Activated CD4-positive, alpha-beta T cell treated with anti-CD3 and anti-CD28 coated beads for 36 hours (primary cell): ENCODE results near the gene PLCB3. TPM values are rescaled to one million over a fixed set of nuclear protein-coding genes. Genes with fewer than 3 reads are reported as not detected.
A peak's percentile ranks its signal among the peaks of the same experiment; 100 is the strongest.
"Not testable (repeated sequence)": the region's sequence is repeated elsewhere in the genome, so short reads cannot be mapped to it uniquely, and the experiment has no call there.

ENCODE experiments used
- ATAC-seq: fragments of 200-7000 bp; cut with Tn5 transposase; one replicate; pipeline ENCODE4 v1.10.0; 2021; ENCODE audit warnings: mild to moderate bottlenecking, moderate library complexity
- CTCF ChIA-PET: fragments of 350-600 bp; sonication (Branson Sonifier 250); formaldehyde crosslinking; loops from one replicate; lab custom pipeline; 2021; ENCODE audit warnings: antibody characterized with exemption; lab: Charles Lee
- POLR2A ChIA-PET: fragments of 350-600 bp; sonication (Branson Sonifier 250); formaldehyde crosslinking; loops from one replicate; lab custom pipeline; 2021; ENCODE audit warnings: antibody characterized with exemption, inconsistent platforms; lab: Charles Lee
- DNase-seq: peaks from one replicate; pipeline ENCODE4 v3.0.0-alpha.2; 2020
- H3K27ac Mint-ChIP-seq: one replicate; pipeline ENCODE4 v1.8.0; 2021; ENCODE audit warnings: mixed read lengths
- H3K27me3 Mint-ChIP-seq: one replicate; pipeline ENCODE4 v1.8.0; 2021; ENCODE audit warnings: mixed read lengths
- H3K36me3 Mint-ChIP-seq: one replicate; pipeline ENCODE4 v1.8.0; 2021; ENCODE audit warnings: low read depth, mixed read lengths
- H3K4me1 Mint-ChIP-seq: one replicate; pipeline ENCODE4 v1.8.0; 2021; ENCODE audit warnings: mixed read lengths
- H3K4me3 Mint-ChIP-seq: one replicate; pipeline ENCODE4 v1.8.0; 2021; ENCODE audit warnings: mild to moderate bottlenecking, moderate library complexity, mixed read lengths
- H3K9me3 Mint-ChIP-seq: one replicate; pipeline ENCODE4 v1.8.0; 2021; ENCODE audit warnings: low read depth, mixed read lengths
- intact Hi-C, 2 experiments: fragments of 100-400 bp; cut with DNase I in 1 of 2; cut with micrococcal nuclease in 1 of 2; formaldehyde crosslinking; loops; one replicate each; pipeline versions ENCODE4 v1.14.2 to v1.15.1; 2022 to 2024; cut with DNase I, micrococcal nuclease
- total RNA-seq, 2 experiments: library from RNA; stranded (reverse); gene quantifications; one replicate each; pipeline ENCODE4 v1.2.3, GENCODE V29; 2021

PLCB3 gene
- total RNA-seq, 2 experiments from 2014 or later, result 9.0 to 10.9 TPM

GRCh38 chr11:64305075-64305690, 53.9 kb downstream of the PLCB3 start, which contains the start of gene ESRRA:
TSS of gene ESRRA (plus strand) at chr11:64305524. CDS start at chr11:64307180, 1,656 bp downstream.
- Mint-ChIP-seq H3K4me3 (peak within 1 kb of the TSS; percentile 100), H3K27me3 (peaks cover 8% of the 10 kb centered on the region), H3K4me1 (peaks cover 33% of the 10 kb centered on the region), H3K9me3 (no peaks in the 10 kb centered on the region), H3K36me3 (peaks cover 16% of the 10 kb centered on the region), H3K27ac (peak within 1 kb of the TSS; percentile 96)
- peak; percentile 100 for DNase-seq
- POLR2A ChIA-PET, result interaction anchor here (1.1 to 2.2 kb wide), 6 partner anchors 13 to 101 kb away, joined by 3 to 13 read pairs (median 10); partner anchors contain the start of genes DNAJC4, FERMT3, FKBP2 and PRDX5
- CTCF ChIA-PET, result interaction anchor here (0.6 to 5.4 kb wide), 21 partner anchors 9 to 537 kb away, joined by 3 to 111 read pairs (median 5); partner anchors contain the start of genes BAD, FERMT3, GPR137 and PLCB3
- peak; percentile 80 for ATAC-seq
- intact Hi-C loops, result loop anchor here (1.0 to 10.0 kb wide), 19 partner anchors 12 to 1420 kb away; partner anchors contain the start of genes CCDC88B (in 2 of the 2), FKBP2 (in 2 of the 2), GPR137 (in 2 of the 2) and TRMT112 (in 2 of the 2)

GRCh38 chr11:64305691-64306562, 54.6 kb downstream of the PLCB3 start:
- POLR2A ChIA-PET, result interaction anchor here (2.2 kb wide), 1 partner anchor 12 kb away, joined by 13 read pairs; the partner anchor contains the start of gene PRDX5

GRCh38 chr11:64306563-64306875, 55.2 kb downstream of the PLCB3 start:
- no peaks in the 10 kb centered on the region for H3K27me3 Mint-ChIP-seq
- no peaks in the 10 kb centered on the region for H3K9me3 Mint-ChIP-seq
- ATAC-seq, result no peak
- intact Hi-C loops, result loop anchor here (5.0 to 10.0 kb wide), 3 partner anchors 36 to 1422 kb away; partner anchors contain the start of genes CCDC88B (in 1 of the 2), OTUB1 (in 1 of the 2) and SLC3A2 (in 1 of the 2)
- peak overlapping the region; percentile 96 for H3K27ac Mint-ChIP-seq
- peaks cover 30% of the 10 kb centered on the region for H3K4me1 Mint-ChIP-seq
- no peak for DNase-seq
- H3K4me3 Mint-ChIP-seq, result peak overlapping the region; percentile 100
- CTCF ChIA-PET, result interaction anchor here (0.8 to 2.4 kb wide), 3 partner anchors 11 to 1499 kb away, joined by 3 to 5 read pairs (median 3); partner anchors contain the start of gene PRDX5
- H3K36me3 Mint-ChIP-seq, result peaks cover 19% of the 10 kb centered on the region
- POLR2A ChIA-PET, result no interaction called here

More at GRCh38 chr11:64305691-64306562, 54.6 kb downstream of the PLCB3 start:
- H3K4me1 Mint-ChIP-seq, result peaks cover 29% of the 10 kb centered on the region
- H3K27me3 Mint-ChIP-seq, result peaks cover under 1% of the 10 kb centered on the region
- peak overlapping the region; percentile 96 for H3K27ac Mint-ChIP-seq
- intact Hi-C loops, result loop anchor here (1.0 to 10.0 kb wide), 19 partner anchors 11 to 1421 kb away; partner anchors contain the start of genes CCDC88B (in 2 of the 2), FKBP2 (in 2 of the 2), GPR137 (in 2 of the 2) and TRMT112 (in 2 of the 2)
- DNase-seq, result peak; percentile 81
- H3K4me3 Mint-ChIP-seq, result peak overlapping the region; percentile 100
- ATAC-seq, result peak; percentile 21
- H3K36me3 Mint-ChIP-seq, result peaks cover 19% of the 10 kb centered on the region
- CTCF ChIA-PET, result interaction anchor here (0.9 to 2.8 kb wide), 5 partner anchors 22 to 473 kb away, joined by 3 to 27 read pairs (median 5); partner anchors contain the start of genes BAD, GPR137, PLCB3 and SF1
- H3K9me3 Mint-ChIP-seq, result no peaks in the 10 kb centered on the region

GRCh38 chr11:64306876-64307622, 55.7 kb downstream of the PLCB3 start:
- H3K4me1 Mint-ChIP-seq, result peaks cover 30% of the 10 kb centered on the region
- H3K36me3 Mint-ChIP-seq, result peaks cover 19% of the 10 kb centered on the region
- H3K27ac Mint-ChIP-seq, result peak overlapping the region; percentile 96
- CTCF ChIA-PET, result interaction anchor here (0.8 to 2.4 kb wide), 3 partner anchors 11 to 1499 kb away, joined by 3 to 5 read pairs (median 3); partner anchors contain the start of gene PRDX5
- no peak for ATAC-seq
- POLR2A ChIA-PET, result no interaction called here
- peak overlapping the region; percentile 100 for H3K4me3 Mint-ChIP-seq
- no peaks in the 10 kb centered on the region for H3K27me3 Mint-ChIP-seq
- intact Hi-C loops, result loop anchor here (5.0 to 10.0 kb wide), 3 partner anchors 35 to 1422 kb away; partner anchors contain the start of genes CCDC88B (in 1 of the 2), OTUB1 (in 1 of the 2) and SLC3A2 (in 1 of the 2)
- H3K9me3 Mint-ChIP-seq, result no peaks in the 10 kb centered on the region
- DNase-seq, result no peak

GRCh38 chr11:64307795-64308194, 56.5 kb downstream of the PLCB3 start:
- not testable (repeated sequence) for ATAC-seq

GRCh38 chr11:64312947-64313346, 61.6 kb downstream of the PLCB3 start:
- CTCF ChIA-PET, result no interaction called here
- Mint-ChIP-seq H3K4me1 (peaks cover 26% of the 10 kb centered on the region), H3K27me3 (no peaks in the 10 kb centered on the region), H3K36me3 (peaks cover 27% of the 10 kb centered on the region), H3K27ac (peak overlapping the region; percentile 14), H3K9me3 (no peaks in the 10 kb centered on the region), H3K4me3 (no peak overlapping the region)
- POLR2A ChIA-PET, result interaction anchor here (0.6 to 0.8 kb wide), 2 partner anchors 105 to 545 kb away, joined by 3 to 4 read pairs; no protein-coding TSS in a partner anchor
- DNase-seq (no peak), ATAC-seq (no peak)
- intact Hi-C loops, result no loop called here

More at GRCh38 chr11:64307795-64308194, 56.5 kb downstream of the PLCB3 start:
- CTCF ChIA-PET, result interaction anchor here (0.5 to 2.4 kb wide), 2 partner anchors 10 to 971 kb away, joined by 3 to 5 read pairs; partner anchors contain the start of gene PRDX5
- intact Hi-C loops, result loop anchor here (5.0 to 10.0 kb wide), 3 partner anchors 35 to 1423 kb away; partner anchors contain the start of genes CCDC88B (in 1 of the 2), OTUB1 (in 1 of the 2) and SLC3A2 (in 1 of the 2)
- Mint-ChIP-seq H3K4me3 (peak overlapping the region; percentile 38), H3K27ac (peak overlapping the region; percentile 20), H3K4me1 (peaks cover 33% of the 10 kb centered on the region), H3K36me3 (peaks cover 19% of the 10 kb centered on the region)
- H3K27me3 Mint-ChIP-seq, DNase-seq, POLR2A ChIA-PET, H3K9me3 Mint-ChIP-seq: not testable (repeated sequence)

- intact Hi-C loops, result no loop called here
- ChIA-PET CTCF (no interaction called here), POLR2A (interaction anchor here (0.6 kb wide), 2 partner anchors 497 to 546 kb away, joined by 3 read pairs; partner anchors contain the start of gene MEN1)
- no peak for ATAC-seq
- peaks cover 26% of the 10 kb centered on the region for H3K4me1 Mint-ChIP-seq
- peak overlapping the region; percentile 14 for H3K27ac Mint-ChIP-seq
- no peak overlapping the region for H3K4me3 Mint-ChIP-seq
- peaks cover 27% of the 10 kb centered on the region for H3K36me3 Mint-ChIP-seq
- H3K9me3 Mint-ChIP-seq, result no peaks in the 10 kb centered on the region
- no peak for DNase-seq
- no peaks in the 10 kb centered on the region for H3K27me3 Mint-ChIP-seq
Observed at GRCh38 chr11:64313491-64314145, 62.3 kb downstream of the PLCB3 start.

GRCh38 chr11:64314146-64314804, 62.9 kb downstream of the PLCB3 start:
- ATAC-seq (no peak), DNase-seq (no peak)
- H3K27me3 Mint-ChIP-seq, result no peaks in the 10 kb centered on the region
- H3K4me1 Mint-ChIP-seq, result peaks cover 30% of the 10 kb centered on the region
- CTCF ChIA-PET, result no interaction called here
- peaks cover 27% of the 10 kb centered on the region for H3K36me3 Mint-ChIP-seq
- H3K27ac Mint-ChIP-seq, result peak overlapping the region; percentile 6
- intact Hi-C loops, result no loop called here
- POLR2A ChIA-PET, result no interaction called here
- H3K9me3 Mint-ChIP-seq, result no peaks in the 10 kb centered on the region
- H3K4me3 Mint-ChIP-seq, result no peak overlapping the region

GRCh38 chr11:64314805-64315561, 63.7 kb downstream of the PLCB3 start:
- POLR2A ChIA-PET, result no interaction called here

More at GRCh38 chr11:64314805-64315561, 63.7 kb downstream of the PLCB3 start:
- DNase-seq, result no peak
- intact Hi-C loops, result loop anchor here (5.0 kb wide), 3 partner anchors 42 to 1588 kb away; partner anchors contain the start of genes HNRNPUL2 (in 1 of the 2), OTUB1 (in 1 of the 2), RPS6KA4 (in 1 of the 2) and TTC9C (in 1 of the 2)
- H3K9me3 Mint-ChIP-seq, result no peaks in the 10 kb centered on the region
- peaks cover 32% of the 10 kb centered on the region for H3K4me1 Mint-ChIP-seq
- peaks cover 26% of the 10 kb centered on the region for H3K36me3 Mint-ChIP-seq
- no peaks in the 10 kb centered on the region for H3K27me3 Mint-ChIP-seq
- ATAC-seq, result no peak
- CTCF ChIA-PET, result no interaction called here
- peak overlapping the region; percentile 26 for H3K4me3 Mint-ChIP-seq
- H3K27ac Mint-ChIP-seq, result peak overlapping the region; percentile 10
